WTC11 (cell line): ENCODE results near the gene CCDC51. TPM values are rescaled to one million over a fixed set of nuclear protein-coding genes. Genes with fewer than 3 reads are reported as not detected.

ENCODE experiments used
- ATAC-seq: fragments of 200-7000 bp; cut with Tn5 transposase; 2 replicates; pipeline ENCODE4 v1.10.0; 2021; ENCODE audit warnings: mild to moderate bottlenecking, moderate library complexity
- CTCF ChIA-PET: fragments of 300-600 bp; sonication (Branson Sonifier 250); formaldehyde crosslinking; loops from one replicate; lab custom pipeline; 2021; ENCODE audit warnings: antibody characterized with exemption; lab: Charles Lee
- POLR2A ChIA-PET: fragments of 350-600 bp; sonication (Branson Sonifier 250); formaldehyde crosslinking; loops from one replicate; lab custom pipeline; 2021; ENCODE audit warnings: antibody characterized with exemption; lab: Charles Lee
- DNase-seq: peaks from one replicate; pipeline ENCODE4 v3.0.0; 2021; ENCODE audit warnings: low spot score
- H3K27ac Mint-ChIP-seq: 2 replicates; pipeline ENCODE4 v1.8.0; 2021; ENCODE audit warnings: mixed read lengths
- H3K27me3 Mint-ChIP-seq: 2 replicates; pipeline ENCODE4 v1.8.0; 2021; ENCODE audit warnings: low read depth, mild to moderate bottlenecking, moderate library complexity, mixed read lengths
- H3K36me3 Mint-ChIP-seq: 2 replicates; pipeline ENCODE4 v1.8.0; 2021; ENCODE audit warnings: mixed read lengths
- H3K4me1 Mint-ChIP-seq: 2 replicates; pipeline ENCODE4 v1.8.0; 2022; ENCODE audit warnings: mixed read lengths
- H3K4me3 Mint-ChIP-seq: 2 replicates; pipeline ENCODE4 v1.8.0; 2021; ENCODE audit warnings: mild to moderate bottlenecking, moderate library complexity, mixed read lengths
- H3K9me3 Mint-ChIP-seq: 2 replicates; pipeline ENCODE4 v1.8.0; 2021; ENCODE audit warnings: mixed read lengths
- AR ChIP-seq: fragments of 250-450 bp; sonication (Bioruptor Pico); IDR thresholded peaks from 2 replicates; pipeline ENCODE4 v1.9.0; 2021; ENCODE audit warnings: mild to moderate bottlenecking
- ELF4 ChIP-seq: sonication (generic); formaldehyde crosslinking; IDR thresholded peaks from 2 replicates; pipeline ENCODE4 v1.8.1; 2022; ENCODE audit warnings: low read depth, mild to moderate bottlenecking, moderate library complexity, missing genetic modification reagents
- EMX1 ChIP-seq: fragments of 250-450 bp; sonication (Bioruptor Pico); IDR thresholded peaks from 2 replicates; pipeline ENCODE4 v1.8.0; 2021; ENCODE audit warnings: mild to moderate bottlenecking
- ERG ChIP-seq: fragments of 250-450 bp; sonication (Bioruptor Pico); IDR thresholded peaks from 2 replicates; pipeline ENCODE4 v1.8.0; 2021; ENCODE audit warnings: mild to moderate bottlenecking
- FOXP1 ChIP-seq: sonication (generic); formaldehyde crosslinking; IDR thresholded peaks from 2 replicates; pipeline ENCODE4 v1.8.0; 2022; ENCODE audit warnings: missing genetic modification reagents, mild to moderate bottlenecking, moderate library complexity, borderline replicate concordance
- GABPB1 ChIP-seq: sonication (generic); formaldehyde crosslinking; IDR thresholded peaks from 2 replicates; pipeline ENCODE4 v1.8.1; 2023; ENCODE audit warnings: mild to moderate bottlenecking, missing genetic modification reagents
- HMGA2 ChIP-seq: fragments of 250-450 bp; sonication (Bioruptor Pico); IDR thresholded peaks from 2 replicates; pipeline ENCODE4 v1.4.0; 2021; ENCODE audit warnings: mild to moderate bottlenecking, moderate library complexity
- JUN ChIP-seq: sonication (generic); formaldehyde crosslinking; IDR thresholded peaks from 2 replicates; pipeline ENCODE4 v1.8.0; 2023; ENCODE audit warnings: mild to moderate bottlenecking, missing genetic modification reagents
- MAX ChIP-seq: sonication (generic); formaldehyde crosslinking; IDR thresholded peaks from 2 replicates; pipeline ENCODE4 v1.8.0; 2022; ENCODE audit warnings: mild to moderate bottlenecking, missing genetic modification reagents
- MYBL2 ChIP-seq: sonication (generic); formaldehyde crosslinking; IDR thresholded peaks from 2 replicates; pipeline ENCODE4 v1.8.1; 2023; ENCODE audit warnings: mild to moderate bottlenecking, moderate library complexity, missing genetic modification reagents
- PREB ChIP-seq: sonication (generic); formaldehyde crosslinking; IDR thresholded peaks from 2 replicates; pipeline ENCODE4 v1.8.1; 2022; ENCODE audit warnings: mild to moderate bottlenecking, missing genetic modification reagents, moderate library complexity, borderline replicate concordance
- SMAD3 ChIP-seq: sonication (generic); formaldehyde crosslinking; IDR thresholded peaks from 2 replicates; pipeline ENCODE4 v1.8.0; 2022; ENCODE audit warnings: missing genetic modification reagents, mild to moderate bottlenecking, borderline replicate concordance
- USF2 ChIP-seq: sonication (generic); formaldehyde crosslinking; IDR thresholded peaks from 2 replicates; pipeline ENCODE4 v1.8.1; 2023; ENCODE audit warnings: mild to moderate bottlenecking, missing genetic modification reagents, moderate library complexity
- ZNF138 ChIP-seq: sonication (generic); formaldehyde crosslinking; conservative IDR thresholded peaks from 2 replicates; pipeline ENCODE4 v1.8.1; 2022; ENCODE audit warnings: mild to moderate bottlenecking, moderate library complexity, missing genetic modification reagents
- ZSCAN18 ChIP-seq: fragments of 250-450 bp; sonication (Bioruptor Pico); IDR thresholded peaks from 2 replicates; pipeline ENCODE4 v2.1.2; 2022; ENCODE audit warnings: mild to moderate bottlenecking, moderate library complexity
- total RNA-seq: library from RNA; stranded (reverse); gene quantifications from 3 replicates; pipeline ENCODE4 v1.2.3, GENCODE V29; 2021

The CCDC51 gene
- total RNA-seq, 1 experiment from 2014 or later = 25.1 TPM

GRCh38 chr3:48476426-48477053, 36.6 kb upstream of the CCDC51 start:
- no peaks in the 10 kb centered on the region for H3K9me3 Mint-ChIP-seq
- ATAC-seq = no peak
- ChIA-PET POLR2A (interaction anchor here (0.5 to 0.7 kb wide), 2 partner anchors 34 to 212 kb away, joined by 7 to 8 read pairs; no protein-coding TSS in a partner anchor), CTCF (interaction anchor here (0.9 to 6.3 kb wide), 5 partner anchors 9 to 81 kb away, joined by 3 to 168 read pairs (median 5); partner anchors contain the start of gene SHISA5)
- DNase-seq = no peak
- H3K27me3 Mint-ChIP-seq = no peaks in the 10 kb centered on the region; the same call in none of the 2 replicates
- no peaks in the 10 kb centered on the region; the same call in 1 of the 2 replicates for H3K36me3 Mint-ChIP-seq
- H3K4me1 Mint-ChIP-seq = peaks cover 39% of the 10 kb centered on the region
- no peak overlapping the region for H3K27ac Mint-ChIP-seq
- no peak overlapping the region for H3K4me3 Mint-ChIP-seq
- TF ChIP-seq FOXP1 (CRISPR knock-in tag) (no peak), SMAD3 (CRISPR knock-in tag) (no peak), ZNF138 (no peak), PREB (CRISPR knock-in tag) (no peak), ERG (no peak), EMX1 (CRISPR knock-in tag) (no peak), GABPB1 (no peak), HMGA2 (CRISPR knock-in tag) (no peak), USF2 (CRISPR knock-in tag) (no peak), ELF4 (CRISPR knock-in tag) (no peak), JUN (CRISPR knock-in tag) (no peak), ZSCAN18 (CRISPR knock-in tag) (no peak), AR (CRISPR knock-in tag) (no peak)

GRCh38 chr3:48475188-48475587, 35.3 kb upstream of the CCDC51 start:
- ChIA-PET CTCF (interaction anchor here (0.8 to 6.3 kb wide), 15 partner anchors 10 to 1196 kb away, joined by 3 to 168 read pairs (median 5); partner anchors contain the start of genes CCDC51, SHISA5, SLC26A6 and TMA7), POLR2A (interaction anchor here (0.6 to 3.3 kb wide), 6 partner anchors 8 to 160 kb away, joined by 3 to 21 read pairs (median 3); partner anchors contain the start of genes CCDC51, PFKFB4, SHISA5 and SLC26A6)
- no peaks in the 10 kb centered on the region; the same call in none of the 2 replicates for H3K27me3 Mint-ChIP-seq
- H3K9me3 Mint-ChIP-seq = no peaks in the 10 kb centered on the region
- peak overlapping the region; percentile 14 for H3K4me3 Mint-ChIP-seq
- DNase-seq = peak; percentile 34
- H3K27ac Mint-ChIP-seq = peak overlapping the region; percentile 79
- ATAC-seq = peak; percentile 4; the same call in 1 of the 2 replicates
- TF ChIP-seq MYBL2 = no peak; the same call in 1 of the 2 replicates
- 0 out of 2 replicates have a peak, but pooled peaks have one; percentile 1 for TF ChIP-seq MAX
- TF ChIP-seq, all 79 proteins: peak for 1
- no peaks in the 10 kb centered on the region; the same call in 1 of the 2 replicates for H3K36me3 Mint-ChIP-seq
- peaks cover 39% of the 10 kb centered on the region for H3K4me1 Mint-ChIP-seq
